Measurements from ENCODE around the gene INO80C. TPM values are rescaled to one million over a fixed set of nuclear protein-coding genes. Genes with fewer than 3 reads are reported as not detected.

The INO80C gene
- total RNA-seq, 1 donor from 2014 or later: 31.6 TPM

DNA sequence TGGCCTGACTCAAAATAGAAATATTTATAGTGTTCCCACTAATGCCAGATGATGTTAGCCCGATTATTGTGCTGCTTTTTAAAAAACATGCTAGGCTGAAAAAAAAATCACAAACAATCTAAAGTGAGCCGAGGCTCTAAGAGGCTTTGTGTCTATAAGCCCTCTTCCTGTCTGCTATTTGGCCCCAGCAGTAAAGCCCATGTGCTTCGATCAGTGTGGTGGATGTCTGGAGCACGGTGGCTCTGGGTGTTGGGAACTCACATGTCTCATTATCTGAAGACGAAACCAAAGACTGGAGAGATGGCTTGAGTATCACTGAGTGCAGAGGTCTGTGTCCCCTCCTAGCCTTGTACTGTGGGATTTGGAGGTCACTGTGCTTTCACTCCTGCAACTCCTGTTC lies 55.1 kb downstream of the INO80C start:
- no peak for DNase-seq (ENCODE audit: low spot score, unreplicated experiment)
- Mint-ChIP-seq H3K36me3 (ENCODE audit: insufficient read depth) (no peaks in the 10 kb centered on the region), H3K27ac (no peak overlapping the region), H3K9me3 (ENCODE audit: low read depth) (no peaks in the 10 kb centered on the region), H3K27me3 (no peaks in the 10 kb centered on the region), H3K4me1 (ENCODE audit: low read depth) (no peaks in the 10 kb centered on the region), H3K4me3 (ENCODE audit: low read depth) (no peak overlapping the region)
- TF ChIP-seq, protein P1, sequence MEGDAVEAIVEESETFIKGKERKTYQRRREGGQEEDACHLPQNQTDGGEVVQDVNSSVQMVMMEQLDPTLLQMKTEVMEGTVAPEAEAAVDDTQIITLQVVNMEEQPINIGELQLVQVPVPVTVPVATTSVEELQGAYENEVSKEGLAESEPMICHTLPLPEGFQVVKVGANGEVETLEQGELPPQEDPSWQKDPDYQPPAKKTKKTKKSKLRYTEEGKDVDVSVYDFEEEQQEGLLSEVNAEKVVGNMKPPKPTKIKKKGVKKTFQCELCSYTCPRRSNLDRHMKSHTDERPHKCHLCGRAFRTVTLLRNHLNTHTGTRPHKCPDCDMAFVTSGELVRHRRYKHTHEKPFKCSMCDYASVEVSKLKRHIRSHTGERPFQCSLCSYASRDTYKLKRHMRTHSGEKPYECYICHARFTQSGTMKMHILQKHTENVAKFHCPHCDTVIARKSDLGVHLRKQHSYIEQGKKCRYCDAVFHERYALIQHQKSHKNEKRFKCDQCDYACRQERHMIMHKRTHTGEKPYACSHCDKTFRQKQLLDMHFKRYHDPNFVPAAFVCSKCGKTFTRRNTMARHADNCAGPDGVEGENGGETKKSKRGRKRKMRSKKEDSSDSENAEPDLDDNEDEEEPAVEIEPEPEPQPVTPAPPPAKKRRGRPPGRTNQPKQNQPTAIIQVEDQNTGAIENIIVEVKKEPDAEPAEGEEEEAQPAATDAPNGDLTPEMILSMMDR (IDR thresholded peaks at IDR 0.05; ENCODE audit: unreplicated experiment): no peak

DNA sequence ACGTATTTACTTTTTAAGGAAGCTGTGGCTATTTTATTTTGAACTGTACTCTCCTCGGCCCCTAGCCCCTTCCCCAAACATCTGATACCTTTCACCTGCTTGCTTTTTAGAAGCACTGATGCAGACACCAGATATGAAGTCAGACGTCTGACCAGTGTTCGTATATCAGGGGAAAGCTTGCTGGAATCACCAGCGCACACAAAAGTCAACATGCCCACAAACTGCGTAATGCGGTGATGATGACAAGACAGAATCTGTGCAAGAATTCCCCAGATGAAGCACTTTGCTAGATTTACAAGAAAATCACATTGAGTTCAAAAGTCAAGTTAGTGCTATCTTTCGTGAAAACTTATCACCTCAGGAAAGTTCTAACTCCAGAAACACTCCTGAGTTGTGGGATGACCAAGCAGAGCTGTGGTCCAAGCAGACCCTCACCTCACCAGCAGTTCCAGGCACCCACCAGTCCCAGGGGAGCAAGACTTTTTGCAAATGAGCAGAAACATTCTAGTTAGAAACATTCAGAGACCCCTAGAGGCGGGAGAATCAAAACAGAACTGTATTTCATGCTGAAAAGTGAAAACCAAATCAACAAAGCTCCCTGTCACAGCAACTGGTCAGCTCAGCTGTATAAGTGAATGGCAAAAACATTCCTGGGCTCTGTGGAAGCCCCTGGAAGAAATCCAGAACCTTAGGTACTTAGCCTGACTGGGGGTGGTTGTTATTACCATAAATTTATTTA lies 55.7 kb downstream of the INO80C start:
- TF ChIP-seq, protein P1 (IDR thresholded peaks at IDR 0.05; ENCODE audit: unreplicated experiment): no peak
- Mint-ChIP-seq H3K4me1 (ENCODE audit: low read depth) (no peaks in the 10 kb centered on the region), H3K27ac (no peak overlapping the region), H3K27me3 (no peaks in the 10 kb centered on the region), H3K36me3 (ENCODE audit: insufficient read depth) (no peaks in the 10 kb centered on the region), H3K9me3 (ENCODE audit: low read depth) (no peaks in the 10 kb centered on the region), H3K4me3 (ENCODE audit: low read depth) (no peak overlapping the region)
- no peak for DNase-seq (ENCODE audit: low spot score, unreplicated experiment)

DNA sequence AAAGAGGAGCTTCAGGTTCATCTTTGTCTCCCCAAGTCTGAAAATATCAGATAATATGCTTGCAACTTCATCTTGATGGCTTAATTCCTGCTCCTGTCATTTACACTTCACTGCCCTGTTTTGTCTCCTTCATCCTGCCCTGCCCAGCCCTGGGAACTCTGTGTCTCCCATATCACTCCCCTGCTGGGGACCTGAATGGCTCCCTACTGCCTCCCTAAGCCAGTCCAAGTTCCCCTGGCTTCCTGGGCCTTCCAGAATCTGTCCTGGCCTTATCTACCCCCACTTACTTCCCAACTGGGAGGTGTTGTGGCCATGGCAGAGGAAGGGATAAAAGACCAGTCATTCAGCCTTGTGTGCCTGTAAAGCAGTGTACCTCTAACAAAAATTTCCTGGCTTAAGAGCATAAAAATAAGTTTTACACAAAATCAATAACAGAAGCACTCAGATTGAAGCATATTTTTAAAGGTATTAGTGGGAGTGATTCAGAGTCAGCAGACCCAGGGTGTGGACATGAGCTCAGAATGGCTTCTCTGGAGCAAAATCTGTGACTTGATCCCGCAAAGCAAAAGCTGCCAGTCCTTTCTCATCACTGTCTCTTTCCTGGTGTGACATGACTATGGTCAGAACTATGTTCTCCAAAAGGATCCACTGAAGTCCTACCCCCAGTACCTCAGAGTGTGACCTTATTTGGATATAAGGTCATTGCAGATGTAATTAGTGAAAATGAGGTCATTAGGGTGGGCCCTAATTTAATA lies 59.1 kb downstream of the INO80C start:
- Mint-ChIP-seq H3K27ac (no peak overlapping the region), H3K36me3 (ENCODE audit: insufficient read depth) (no peaks in the 10 kb centered on the region), H3K4me1 (ENCODE audit: low read depth) (no peaks in the 10 kb centered on the region), H3K9me3 (ENCODE audit: low read depth) (no peaks in the 10 kb centered on the region), H3K27me3 (no peaks in the 10 kb centered on the region), H3K4me3 (ENCODE audit: low read depth) (no peak overlapping the region)
- DNase-seq (ENCODE audit: low spot score, unreplicated experiment): no peak
- TF ChIP-seq, protein P1 (IDR thresholded peaks at IDR 0.05; ENCODE audit: unreplicated experiment): no peak

DNA sequence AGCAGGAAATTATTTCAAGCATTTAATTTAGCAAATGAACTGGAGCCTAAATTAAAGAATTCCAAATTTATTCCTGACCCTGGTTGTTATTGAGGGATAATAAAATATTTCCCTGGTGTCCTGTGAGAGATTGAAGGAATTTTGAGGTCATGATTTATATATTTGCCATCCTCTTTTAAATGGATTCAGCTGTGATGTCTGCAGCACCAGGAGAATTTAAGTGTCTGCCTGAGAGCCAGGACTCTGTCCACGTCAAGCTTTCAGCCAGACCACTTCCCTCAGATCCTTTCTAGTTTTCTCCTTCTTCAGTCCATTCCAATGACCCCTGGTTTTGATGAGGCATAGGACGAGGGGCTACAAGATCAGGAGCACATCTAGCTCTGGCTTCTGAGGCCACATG lies 59.9 kb downstream of the INO80C start:
- DNase-seq (ENCODE audit: low spot score, unreplicated experiment): no peak
- TF ChIP-seq, protein P1 (IDR thresholded peaks at IDR 0.05; ENCODE audit: unreplicated experiment): no peak
- H3K36me3 Mint-ChIP-seq (ENCODE audit: insufficient read depth): no peaks in the 10 kb centered on the region
- H3K9me3 Mint-ChIP-seq (ENCODE audit: low read depth): no peaks in the 10 kb centered on the region
- H3K4me3 Mint-ChIP-seq (ENCODE audit: low read depth): no peak overlapping the region
- H3K27me3 Mint-ChIP-seq: no peaks in the 10 kb centered on the region
- no peak overlapping the region for H3K27ac Mint-ChIP-seq
- no peaks in the 10 kb centered on the region for H3K4me1 Mint-ChIP-seq (ENCODE audit: low read depth)

DNA sequence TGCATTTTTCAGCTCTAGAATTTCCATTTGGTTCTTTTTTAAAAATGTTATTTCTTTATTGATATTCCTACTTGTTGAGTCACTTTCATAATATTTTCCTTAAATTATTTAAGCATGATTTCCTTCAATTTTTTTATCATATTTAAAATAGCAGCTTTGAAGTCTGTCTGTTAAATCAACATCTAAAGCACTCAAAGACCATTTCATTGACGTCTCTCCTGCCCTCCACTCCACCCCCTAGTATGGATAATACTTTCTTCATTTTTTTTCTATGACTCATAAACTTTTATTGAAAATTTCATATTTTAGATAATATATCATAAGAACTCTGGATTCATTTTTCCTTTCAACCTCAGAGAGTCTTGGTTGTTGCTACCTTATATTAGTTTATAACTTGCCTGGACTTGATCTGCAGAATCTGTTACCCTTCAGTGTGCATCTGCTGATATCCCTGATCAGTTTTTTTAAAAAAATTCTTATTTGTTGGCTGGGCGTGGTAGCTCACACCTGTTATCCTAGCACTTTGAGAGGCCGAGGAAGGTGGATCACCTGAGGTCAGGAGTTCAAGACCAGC lies 61.6 kb downstream of the INO80C start:
- H3K4me3 Mint-ChIP-seq (ENCODE audit: low read depth): no peak overlapping the region
- no peaks in the 10 kb centered on the region for H3K4me1 Mint-ChIP-seq (ENCODE audit: low read depth)
- no peak for DNase-seq (ENCODE audit: low spot score, unreplicated experiment)
- H3K36me3 Mint-ChIP-seq (ENCODE audit: insufficient read depth): no peaks in the 10 kb centered on the region
- no peaks in the 10 kb centered on the region for H3K27me3 Mint-ChIP-seq
- TF ChIP-seq, protein P1 (IDR thresholded peaks at IDR 0.05; ENCODE audit: unreplicated experiment): no peak
- H3K9me3 Mint-ChIP-seq (ENCODE audit: low read depth): no peaks in the 10 kb centered on the region
- no peak overlapping the region for H3K27ac Mint-ChIP-seq

All from progenitor cell of endocrine pancreas (in vitro differentiated cells).